Esophagus squamous epithelium (tissue), 4 donors: ENCODE results near the gene TTC28.

ENCODE experiments used
- CTCF ChIP-seq, 6 experiments: fragments of 450-650 bp in 4 of 6; fragments of 200-600 bp in 2 of 6; sonication (generic) in 2 of 6; IDR thresholded peaks; one replicate each; pipeline ENCODE4 v1.5.1; 2016 to 2019; ENCODE audit warnings: antibody characterized with exemption in 6 of 6, mild to moderate bottlenecking in 4 of 6, moderate library complexity in 4 of 6
- POLR2A ChIP-seq, 4 donors: fragments of 450-650 bp; IDR thresholded peaks; one replicate each; pipeline ENCODE4 v1.6.1; 2017; ENCODE audit warnings: antibody characterized with exemption in 4 of 4, mild to moderate bottlenecking in 4 of 4, moderate library complexity in 3 of 4

GRCh38 chr22:28395520-28395919 is 284.1 kb downstream of the TTC28 start:
- TF ChIP-seq CTCF (IDR thresholded peaks at IDR 0.05) (no peak), POLR2A (IDR thresholded peaks at IDR 0.05) (no peak)
